GM23338 (cell line): Measurements from ENCODE around the gene ROGDI. TPM values are rescaled to one million over a fixed set of nuclear protein-coding genes. Genes with fewer than 3 reads are reported as not detected.

Experiments
- ATAC-seq: fragments of 200-7000 bp; cut with Tn5 transposase; 3 replicates; pipeline ENCODE4 v1.9.1; 2020
- DNase-seq: peaks from one replicate; pipeline ENCODE4 v3.0.0-alpha.2; 2015; ENCODE audit warnings: low spot score
- H2AFZ ChIP-seq: fragments of 200-600 bp; sonication (generic); 2 replicates; pipeline ENCODE4 v1.8.0; 2016; ENCODE audit warnings: antibody characterized with exemption, mild to moderate bottlenecking, moderate library complexity
- H3F3A ChIP-seq: fragments of 200-600 bp; sonication (generic); replicated peaks from 2 replicates; pipeline ENCODE4 v1.8.0; 2017; ENCODE audit warnings: antibody characterized with exemption, mixed run types, low read depth
- H3K27ac ChIP-seq: fragments of 200-600 bp; sonication (generic); 2 replicates; pipeline ENCODE4 v1.6.1; 2016; ENCODE audit warnings: low read depth
- H3K27me3 ChIP-seq: fragments of 200-600 bp; sonication (generic); 2 replicates; pipeline ENCODE4 v1.8.0; 2016; ENCODE audit warnings: mild to moderate bottlenecking, mixed run types, moderate library complexity; ENCODE audit not compliant: insufficient read depth
- H3K36me3 ChIP-seq: fragments of 200-600 bp; sonication (generic); 2 replicates; pipeline ENCODE4 v1.8.0; 2016; ENCODE audit warnings: mild to moderate bottlenecking; ENCODE audit not compliant: insufficient read depth
- H3K4me1 ChIP-seq: fragments of 200-600 bp; sonication (generic); 2 replicates; pipeline ENCODE4 v1.8.0; 2016; ENCODE audit warnings: mild to moderate bottlenecking, moderate library complexity; ENCODE audit not compliant: insufficient read depth
- H3K4me2 ChIP-seq: fragments of 200-600 bp; sonication (generic); 2 replicates; pipeline ENCODE4 v1.7.1; 2017; ENCODE audit warnings: mixed run types
- H3K4me3 ChIP-seq: fragments of 200-600 bp; sonication (generic); 2 replicates; pipeline ENCODE4 v1.6.1; 2016; ENCODE audit warnings: mixed run types
- H3K79me2 ChIP-seq: fragments of 200-600 bp; sonication (generic); replicated peaks from 2 replicates; pipeline ENCODE4 v1.8.0; 2017; ENCODE audit warnings: mild to moderate bottlenecking; ENCODE audit not compliant: insufficient read depth
- H3K9me2 ChIP-seq: fragments of 200-600 bp; sonication (generic); 2 replicates; pipeline ENCODE4 v1.8.0; 2017; ENCODE audit not compliant: insufficient read depth
- H4K20me1 ChIP-seq: fragments of 200-600 bp; sonication (generic); replicated peaks from 2 replicates; pipeline ENCODE4 v1.8.0; 2017; ENCODE audit warnings: mild to moderate bottlenecking; ENCODE audit not compliant: insufficient read depth
- H3K27ac Mint-ChIP-seq: 2 replicates; pipeline ENCODE4 v1.8.0; 2020; ENCODE audit warnings: inconsistent platforms, mild to moderate bottlenecking, moderate library complexity, mixed read lengths
- H3K27me3 Mint-ChIP-seq: 3 replicates; pipeline ENCODE4 v1.8.0; 2022; ENCODE audit warnings: low read depth, mild to moderate bottlenecking, moderate library complexity, mixed read lengths, inconsistent platforms; ENCODE audit not compliant: insufficient read depth, poor library complexity
- H3K36me3 Mint-ChIP-seq: 3 replicates; pipeline ENCODE4 v1.8.0; 2021; ENCODE audit warnings: low read depth, mild to moderate bottlenecking, inconsistent platforms, moderate library complexity, mixed read lengths
- H3K4me1 Mint-ChIP-seq: 3 replicates; pipeline ENCODE4 v1.8.0; 2020; ENCODE audit warnings: mild to moderate bottlenecking, inconsistent platforms, mixed read lengths
- H3K4me3 Mint-ChIP-seq: 3 replicates; pipeline ENCODE4 v1.8.0; 2021; ENCODE audit warnings: moderate library complexity, mild to moderate bottlenecking, inconsistent platforms, mixed read lengths
- H3K9me3 Mint-ChIP-seq: 3 replicates; pipeline ENCODE4 v1.8.0; 2020; ENCODE audit warnings: moderate library complexity, mild to moderate bottlenecking, inconsistent platforms, mixed read lengths
- CREB1 ChIP-seq: fragments of 250-450 bp; sonication (Bioruptor Pico); IDR thresholded peaks from 2 replicates; pipeline ENCODE4 v1.5.0; 2020; ENCODE audit warnings: low read depth, mild to moderate bottlenecking, moderate library complexity
- EZH2 ChIP-seq: fragments of 200-600 bp; sonication (generic); IDR thresholded peaks from one replicate; pipeline ENCODE4 v1.8.0; 2017; ENCODE audit warnings: antibody characterized with exemption, mild to moderate bottlenecking, low read depth; ENCODE audit not compliant: unreplicated experiment
- EZH2phosphoT487 ChIP-seq: fragments of 200-600 bp; sonication (generic); IDR thresholded peaks from one replicate; pipeline ENCODE4 v1.8.1; 2018; ENCODE audit warnings: antibody characterized with exemption; ENCODE audit not compliant: unreplicated experiment
- JUNB ChIP-seq: IDR thresholded peaks from one replicate; pipeline ENCODE4 v1.6.1; 2016; ENCODE audit warnings: antibody characterized with exemption; ENCODE audit not compliant: unreplicated experiment
- NANOG ChIP-seq: IDR thresholded peaks from 2 replicates; pipeline ENCODE4 v1.6.1; 2016; ENCODE audit warnings: antibody characterized with exemption, borderline replicate concordance
- POLR2AphosphoS5 ChIP-seq: IDR thresholded peaks from 2 replicates; pipeline ENCODE4 v1.6.1; 2016; ENCODE audit warnings: antibody characterized with exemption, low read depth
- REST ChIP-seq: IDR thresholded peaks from one replicate; pipeline ENCODE4 v1.6.1; 2018; ENCODE audit warnings: antibody characterized with exemption; ENCODE audit not compliant: unreplicated experiment
- STAT1 ChIP-seq: IDR thresholded peaks from one replicate; pipeline ENCODE4 v1.6.1; 2016; ENCODE audit warnings: antibody characterized with exemption; ENCODE audit not compliant: unreplicated experiment
- ZNF114 ChIP-seq: fragments of 250-450 bp; sonication (Bioruptor Pico); IDR thresholded peaks from 2 replicates; pipeline ENCODE4 v1.5.0; 2020; ENCODE audit warnings: mild to moderate bottlenecking, moderate library complexity
- ZNF331 ChIP-seq: fragments of 250-450 bp; sonication (Bioruptor Pico); IDR thresholded peaks from 2 replicates; pipeline ENCODE4 v1.5.0; 2020; ENCODE audit warnings: low read depth, mild to moderate bottlenecking, moderate library complexity
- ZNF462 ChIP-seq: fragments of 250-450 bp; sonication (Bioruptor Pico); IDR thresholded peaks from 2 replicates; pipeline ENCODE4 v1.5.0; 2020; ENCODE audit warnings: mild to moderate bottlenecking, moderate library complexity
- polyA plus RNA-seq: library from polyadenylated mRNA; unstranded; fragments of >200 nt; fragmentation: Nextera tagmentation; extraction: Ambion mirVana; gene quantifications from 2 replicates; pipeline ENCODE4 v1.2.1, GENCODE V29; 2016
- total RNA-seq: library from RNA; depleted of rRNA; stranded (reverse); fragments of >200 nt; shearing (Covaris generic); gene quantifications from 2 replicates; pipeline ENCODE4 v1.2.3, GENCODE V29; 2014
- TF ChIP-seq, protein P1 (sequence below): IDR thresholded peaks from 2 replicates; pipeline ENCODE4 v1.6.1; 2016; ENCODE audit warnings: antibody characterized with exemption
- TF ChIP-seq, protein P2 (sequence below), 2 experiments: fragments of 200-600 bp in 1 of 2; sonication (generic) in 1 of 2; conservative IDR thresholded peaks; 2 replicates each; pipeline versions ENCODE4 v1.5.1 to v1.6.1; 2016 to 2017; ENCODE audit warnings: antibody characterized with exemption in 2 of 2, low read depth in 2 of 2, mild to moderate bottlenecking in 2 of 2, moderate library complexity in 1 of 2

The ROGDI gene
- total and polyA plus RNA-seq, 2 experiments from 2014 or later = 30.3 to 38.8 TPM

DNA sequence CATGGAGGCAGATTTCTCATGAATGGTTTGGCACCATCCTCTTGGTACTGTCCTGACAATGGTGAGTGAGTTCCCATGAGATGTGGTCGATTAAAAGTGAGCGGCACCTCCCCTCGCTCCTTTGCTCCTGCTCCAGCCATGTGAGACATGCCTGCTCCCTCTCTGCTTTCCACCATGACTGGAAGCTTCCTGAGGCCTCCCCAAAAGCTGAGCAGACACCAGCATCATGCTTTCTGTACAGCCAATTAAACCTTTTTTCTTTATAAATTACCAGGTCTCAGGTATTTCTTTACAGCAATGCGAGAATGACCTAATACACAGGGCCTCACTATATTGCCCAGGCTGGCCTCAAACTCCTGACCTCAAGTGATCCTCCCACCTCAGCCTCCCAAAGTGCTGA is 47.6 kb downstream of the ROGDI start:
- H3K4me3 Mint-ChIP-seq = no peak overlapping the region
- H3K79me2 ChIP-seq = no peaks in the 10 kb centered on the region
- H3K4me3 ChIP-seq = no peak overlapping the region
- no peaks in the 10 kb centered on the region for H3K4me1 Mint-ChIP-seq
- peaks cover 69% of the 10 kb centered on the region for H3K36me3 Mint-ChIP-seq
- H3K36me3 ChIP-seq = peaks cover 27% of the 10 kb centered on the region; the same call in 1 of the 2 replicates
- peaks cover 6% of the 10 kb centered on the region; the same call in 2 of the 3 replicates for H3K9me3 Mint-ChIP-seq
- no peak overlapping the region for H2AFZ ChIP-seq
- DNase-seq = no peak
- no peaks in the 10 kb centered on the region for H3K27me3 Mint-ChIP-seq
- no peak for ATAC-seq
- H3K27ac Mint-ChIP-seq = no peak overlapping the region
- H3K27ac ChIP-seq = no peak overlapping the region
- H3K4me2 ChIP-seq = no peak overlapping the region
- H4K20me1 ChIP-seq = no peaks in the 10 kb centered on the region; the same call in 1 of the 2 replicates
- H3K27me3 ChIP-seq = no peaks in the 10 kb centered on the region
- no peaks in the 10 kb centered on the region for H3F3A ChIP-seq
- no peaks in the 10 kb centered on the region for H3K4me1 ChIP-seq
- H3K9me2 ChIP-seq = no peaks in the 10 kb centered on the region
- TF ChIP-seq EZH2phosphoT487 (no peak), EZH2 (no peak), ZNF462 (CRISPR knock-in tag) (no peak), NANOG (no peak), POLR2AphosphoS5 (no peak), JUNB (no peak), ZNF114 (CRISPR knock-in tag) (no peak), STAT1 (no peak), ZNF331 (no peak), CREB1 (CRISPR knock-in tag) (no peak), REST (no peak)
- TF ChIP-seq, protein P1, sequence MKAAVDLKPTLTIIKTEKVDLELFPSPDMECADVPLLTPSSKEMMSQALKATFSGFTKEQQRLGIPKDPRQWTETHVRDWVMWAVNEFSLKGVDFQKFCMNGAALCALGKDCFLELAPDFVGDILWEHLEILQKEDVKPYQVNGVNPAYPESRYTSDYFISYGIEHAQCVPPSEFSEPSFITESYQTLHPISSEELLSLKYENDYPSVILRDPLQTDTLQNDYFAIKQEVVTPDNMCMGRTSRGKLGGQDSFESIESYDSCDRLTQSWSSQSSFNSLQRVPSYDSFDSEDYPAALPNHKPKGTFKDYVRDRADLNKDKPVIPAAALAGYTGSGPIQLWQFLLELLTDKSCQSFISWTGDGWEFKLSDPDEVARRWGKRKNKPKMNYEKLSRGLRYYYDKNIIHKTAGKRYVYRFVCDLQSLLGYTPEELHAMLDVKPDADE = no peak
- TF ChIP-seq, protein P2, sequence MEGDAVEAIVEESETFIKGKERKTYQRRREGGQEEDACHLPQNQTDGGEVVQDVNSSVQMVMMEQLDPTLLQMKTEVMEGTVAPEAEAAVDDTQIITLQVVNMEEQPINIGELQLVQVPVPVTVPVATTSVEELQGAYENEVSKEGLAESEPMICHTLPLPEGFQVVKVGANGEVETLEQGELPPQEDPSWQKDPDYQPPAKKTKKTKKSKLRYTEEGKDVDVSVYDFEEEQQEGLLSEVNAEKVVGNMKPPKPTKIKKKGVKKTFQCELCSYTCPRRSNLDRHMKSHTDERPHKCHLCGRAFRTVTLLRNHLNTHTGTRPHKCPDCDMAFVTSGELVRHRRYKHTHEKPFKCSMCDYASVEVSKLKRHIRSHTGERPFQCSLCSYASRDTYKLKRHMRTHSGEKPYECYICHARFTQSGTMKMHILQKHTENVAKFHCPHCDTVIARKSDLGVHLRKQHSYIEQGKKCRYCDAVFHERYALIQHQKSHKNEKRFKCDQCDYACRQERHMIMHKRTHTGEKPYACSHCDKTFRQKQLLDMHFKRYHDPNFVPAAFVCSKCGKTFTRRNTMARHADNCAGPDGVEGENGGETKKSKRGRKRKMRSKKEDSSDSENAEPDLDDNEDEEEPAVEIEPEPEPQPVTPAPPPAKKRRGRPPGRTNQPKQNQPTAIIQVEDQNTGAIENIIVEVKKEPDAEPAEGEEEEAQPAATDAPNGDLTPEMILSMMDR (conservative IDR thresholded peaks at IDR 0.05; ENCODE audit: low read depth in 2 of 2) = no peak
